GM18907 (cell line): ENCODE data around the gene PCDHGA8.
"Not testable (repeated sequence)": the region's sequence is repeated elsewhere in the genome, so short reads cannot be mapped to it uniquely, and the experiment has no call there.

Source experiments
- ATAC-seq: cut with Tn5 transposase; IDR thresholded peaks from one replicate; pipeline ENCODE4 v1.9.1; 2021; ENCODE audit warnings: mild to moderate bottlenecking, moderate library complexity; ENCODE audit not compliant: unreplicated experiment

The PCDHGA8 gene

GRCh38 chr5:141392429-141393198 lies at the start of gene PCDHGA8:
Gene PCDHGA8, plus strand, starts transcription at chr5:141392633. Its CDS starts 181 bp downstream, at chr5:141392814.
- ATAC-seq, result no peak

GRCh38 chr5:141342773-141343172 lies 49.7 kb upstream of the PCDHGA8 start:
- no peak for ATAC-seq

- no peak for ATAC-seq
Observed at GRCh38 chr5:141343242-141343952, 49.0 kb upstream of the PCDHGA8 start, which contains the start of gene PCDHGA3. Gene PCDHGA3, plus strand, starts transcription at chr5:141343829. Its CDS starts 205 bp downstream, at chr5:141344034.

- ATAC-seq, result no peak
Observed at GRCh38 chr5:141343953-141344463, 48.4 kb upstream of the PCDHGA8 start.

- no peak for ATAC-seq
Observed at GRCh38 chr5:141345327-141345726, 47.1 kb upstream of the PCDHGA8 start.

DNA sequence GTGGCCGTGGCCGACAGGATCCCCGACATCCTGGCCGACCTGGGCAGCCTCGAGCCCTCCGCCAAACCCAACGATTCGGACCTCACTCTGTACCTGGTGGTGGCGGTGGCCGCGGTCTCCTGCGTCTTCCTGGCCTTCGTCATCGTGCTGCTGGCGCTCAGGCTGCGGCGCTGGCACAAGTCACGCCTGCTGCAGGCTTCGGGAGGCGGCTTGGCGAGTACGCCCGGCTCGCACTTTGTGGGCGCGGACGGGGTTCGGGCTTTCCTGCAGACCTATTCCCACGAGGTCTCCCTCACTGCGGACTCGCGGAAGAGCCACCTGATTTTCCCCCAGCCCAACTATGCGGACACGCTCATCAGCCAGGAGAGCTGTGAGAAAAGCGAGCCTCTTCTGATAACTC lies 46.4 kb upstream of the PCDHGA8 start:
- ATAC-seq, result not testable (repeated sequence)

GRCh38 chr5:141349917-141350619 lies 42.4 kb upstream of the PCDHGA8 start, which contains the start of gene PCDHGB1:
Gene PCDHGB1, plus strand, starts transcription at chr5:141350099. Its CDS starts 162 bp downstream, at chr5:141350261.
- ATAC-seq, result peak; percentile 68

GRCh38 chr5:141351591-141351990 lies 40.8 kb upstream of the PCDHGA8 start:
- no peak for ATAC-seq

GRCh38 chr5:141354900-141355469 lies 37.4 kb upstream of the PCDHGA8 start, which contains the start of gene PCDHGA4:
Gene PCDHGA4, plus strand, starts transcription at chr5:141355021. Its CDS starts 87 bp downstream, at chr5:141355108.
- no peak for ATAC-seq

GRCh38 chr5:141355641-141356040 lies 36.8 kb upstream of the PCDHGA8 start:
- no peak for ATAC-seq

GRCh38 chr5:141356133-141356532 lies 36.3 kb upstream of the PCDHGA8 start:
- no peak for ATAC-seq

DNA sequence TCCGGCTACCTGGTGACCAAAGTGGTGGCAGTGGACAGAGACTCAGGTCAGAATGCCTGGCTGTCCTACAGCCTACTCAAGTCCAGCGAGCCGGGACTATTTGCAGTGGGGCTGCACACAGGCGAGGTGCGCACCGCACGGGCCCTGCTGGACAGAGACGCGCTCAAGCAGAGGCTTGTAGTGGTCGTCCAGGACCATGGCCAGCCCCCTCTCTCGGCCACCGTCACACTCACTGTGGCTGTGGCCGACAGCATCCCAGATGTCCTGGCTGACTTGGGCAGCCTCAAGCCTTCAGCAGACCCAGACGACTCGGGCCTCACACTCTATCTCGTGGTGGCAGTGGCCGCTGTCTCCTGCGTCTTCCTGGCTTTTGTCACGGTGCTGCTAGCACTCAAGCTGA lies 35.5 kb upstream of the PCDHGA8 start:
- ATAC-seq, result no peak

- ATAC-seq, result peak; percentile 48
Observed at GRCh38 chr5:141359790-141360426, 32.5 kb upstream of the PCDHGA8 start, which contains the start of gene PCDHGB2. Gene PCDHGB2, plus strand, starts transcription at chr5:141359994. Its CDS starts 142 bp downstream, at chr5:141360136.

DNA sequence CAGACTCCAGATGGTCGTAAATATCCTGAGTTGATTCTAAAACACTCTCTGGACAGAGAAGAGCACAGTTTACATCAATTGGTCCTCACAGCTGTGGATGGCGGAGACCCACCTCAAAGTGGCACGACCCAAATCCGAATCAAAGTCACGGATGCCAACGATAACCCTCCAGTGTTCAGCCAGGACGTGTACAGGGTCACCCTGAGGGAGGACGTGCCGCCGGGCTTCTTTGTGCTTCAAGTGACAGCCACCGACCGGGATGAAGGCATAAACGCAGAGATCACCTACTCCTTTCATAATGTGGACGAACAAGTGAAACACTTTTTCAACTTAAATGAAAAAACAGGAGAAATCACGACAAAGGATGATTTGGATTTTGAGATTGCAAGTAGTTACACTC lies 31.7 kb upstream of the PCDHGA8 start:
- ATAC-seq, result no peak

GRCh38 chr5:141362719-141363118 lies 29.7 kb upstream of the PCDHGA8 start:
- ATAC-seq, result no peak

DNA sequence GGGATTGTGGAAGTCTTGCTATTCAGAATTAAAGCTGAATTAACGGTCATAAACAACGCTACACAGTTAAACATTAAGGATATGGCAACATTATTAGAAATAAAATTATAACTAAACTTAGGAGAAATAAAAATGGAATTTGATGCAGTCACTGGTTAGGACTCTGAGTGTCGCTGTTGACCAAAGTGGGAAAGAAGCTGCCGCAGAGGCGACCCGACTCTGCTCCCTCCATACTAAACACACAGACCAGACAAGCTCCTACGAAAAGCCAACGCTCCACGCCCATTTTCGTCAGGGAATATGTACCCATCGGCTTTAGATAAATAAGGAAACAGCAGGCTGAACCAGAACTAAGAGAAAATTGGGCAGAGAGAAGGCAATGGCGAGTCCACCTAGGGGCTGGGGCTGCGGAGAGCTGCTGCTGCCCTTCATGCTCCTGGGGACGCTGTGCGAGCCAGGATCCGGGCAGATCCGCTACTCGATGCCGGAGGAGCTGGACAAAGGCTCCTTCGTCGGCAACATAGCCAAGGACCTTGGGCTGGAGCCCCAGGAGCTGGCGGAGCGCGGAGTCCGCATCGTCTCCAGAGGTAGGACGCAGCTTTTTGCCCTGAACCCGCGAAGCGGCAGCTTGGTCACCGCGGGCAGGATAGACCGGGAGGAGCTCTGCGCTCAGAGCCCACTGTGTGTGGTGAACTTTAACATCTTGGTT lies 28.3 kb upstream of the PCDHGA8 start, which contains the start of gene PCDHGA5:
Gene PCDHGA5 (plus strand): TSS at position 211 of the 709 bp plus-strand sequence. CDS start 169 bp downstream, at position 380.
- no peak for ATAC-seq

- ATAC-seq, result no peak
Observed at GRCh38 chr5:141366016-141366896, 26.2 kb upstream of the PCDHGA8 start.
